ENCODE measurements around the gene CCDC134.

The CCDC134 gene

GRCh38 chr22:41842996-41843970 is 42.8 kb downstream of the CCDC134 start:
- DNase-seq (ENCODE audit: low read depth) = no peak
- no peak for TF ChIP-seq CTCF (conservative IDR thresholded peaks at IDR 0.05; ENCODE audit: low read length)
- H3K4me3 ChIP-seq (ENCODE audit: low read length) = no peak overlapping the region

DNA sequence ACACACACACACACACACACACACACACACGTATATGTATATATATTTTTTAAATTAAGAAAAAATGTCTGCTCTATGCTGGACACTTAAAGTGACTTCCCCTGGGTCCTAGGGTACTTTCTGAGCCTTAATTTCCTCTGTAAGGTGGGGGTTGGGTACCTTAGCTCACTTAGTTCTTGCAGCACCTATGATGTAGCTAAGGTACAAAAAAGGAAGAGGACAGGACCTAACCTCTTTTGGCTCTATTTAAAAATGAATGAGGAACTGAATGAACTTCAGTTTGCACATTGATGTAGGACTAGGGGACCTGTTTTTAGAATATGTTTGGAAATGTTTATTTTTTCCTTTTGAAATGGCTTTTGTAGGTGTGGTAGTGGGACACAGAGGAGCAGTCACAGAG is 43.6 kb downstream of the CCDC134 start:
- no peak for TF ChIP-seq CTCF (conservative IDR thresholded peaks at IDR 0.05; ENCODE audit: low read length)
- DNase-seq (ENCODE audit: low read depth) = no peak
- no peak overlapping the region for H3K4me3 ChIP-seq (ENCODE audit: low read length)

- no peak overlapping the region for H3K4me3 ChIP-seq (ENCODE audit: low read length)
- no peak for DNase-seq (ENCODE audit: low read depth)
- TF ChIP-seq CTCF (conservative IDR thresholded peaks at IDR 0.05; ENCODE audit: low read length) = no peak
These were observed 44.0 kb downstream of the CCDC134 start for GRCh38 chr22:41844513-41844912.

DNA sequence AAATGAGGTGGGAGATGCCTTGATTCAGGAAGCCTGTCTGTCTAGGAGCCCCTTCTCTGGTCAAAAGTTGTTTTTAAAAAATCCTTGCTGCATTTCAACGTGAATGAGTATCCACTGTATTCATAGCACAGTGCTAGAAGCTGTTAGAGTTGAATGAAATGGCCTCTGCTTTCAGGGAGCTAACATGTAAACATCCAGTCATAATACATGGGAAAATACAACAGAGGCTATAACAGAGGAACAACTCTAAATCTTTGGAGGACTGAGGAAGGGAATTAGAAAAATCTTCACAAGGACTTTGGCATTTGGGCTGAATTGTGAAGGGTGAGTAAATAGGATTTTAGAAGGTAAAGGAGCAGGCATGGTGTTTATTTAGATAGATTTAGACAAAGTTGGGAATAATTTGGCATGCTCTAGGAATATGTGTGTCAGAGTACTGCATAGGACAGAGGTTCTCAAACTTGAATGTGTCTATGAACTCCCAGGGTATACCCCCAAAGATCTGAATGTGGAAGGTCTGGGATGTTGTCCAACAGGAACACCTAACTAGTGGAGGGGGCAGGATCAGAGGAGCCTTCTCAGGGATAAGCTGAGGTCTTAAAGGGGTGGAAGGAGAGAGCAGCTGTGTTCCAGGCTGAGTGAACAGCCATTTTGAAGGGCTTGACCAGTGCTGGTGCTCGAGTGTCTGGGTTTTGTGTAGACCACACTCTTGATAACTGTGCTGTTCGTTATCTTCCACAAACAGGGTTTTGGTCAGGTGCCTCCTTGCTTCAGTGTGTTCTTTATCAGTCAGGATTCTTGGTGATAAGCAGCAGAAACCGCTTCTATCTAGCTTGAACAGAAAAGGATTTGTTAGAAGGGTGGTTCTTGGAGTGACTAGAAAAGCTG is 45.1 kb downstream of the CCDC134 start:
- DNase-seq (ENCODE audit: low read depth) = no peak
- TF ChIP-seq CTCF (conservative IDR thresholded peaks at IDR 0.05; ENCODE audit: low read length) = no peak
- no peak overlapping the region for H3K4me3 ChIP-seq (ENCODE audit: low read length)

DNA sequence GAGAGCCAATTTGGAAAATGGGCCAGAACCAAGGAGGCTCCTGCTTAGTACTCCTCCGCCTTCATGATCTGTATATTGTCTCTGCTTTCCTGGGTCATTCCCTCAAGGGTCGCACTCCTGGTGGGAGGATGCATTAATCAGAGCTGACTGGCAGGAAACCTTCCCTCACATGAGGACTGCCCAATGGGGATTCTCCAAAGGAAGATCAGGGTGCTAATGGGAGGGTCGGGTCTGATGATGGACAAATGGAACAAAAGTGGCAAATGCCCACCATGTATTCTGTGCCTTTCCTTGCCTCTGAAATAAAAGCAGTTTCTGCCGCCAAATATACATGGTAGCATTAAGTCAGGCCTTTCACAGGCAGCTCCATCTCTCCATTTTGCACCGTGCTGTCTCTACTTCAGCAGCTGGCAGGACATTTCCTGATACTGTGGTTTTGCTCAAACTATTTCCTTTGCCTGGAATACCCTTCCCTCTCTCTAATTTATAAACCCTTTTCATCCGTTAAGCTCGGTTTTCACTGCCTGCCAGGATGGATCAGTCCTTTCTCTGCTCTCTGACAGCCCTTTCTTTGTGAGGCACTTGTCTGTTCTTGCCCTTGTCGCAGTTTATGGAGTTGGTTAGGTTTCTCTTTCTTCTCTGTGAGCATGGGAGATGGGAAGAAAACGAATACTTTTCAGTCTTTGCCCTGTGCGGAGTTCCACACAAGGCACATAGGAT is 45.9 kb downstream of the CCDC134 start:
- no peak overlapping the region for H3K4me3 ChIP-seq (ENCODE audit: low read length)
- TF ChIP-seq CTCF (conservative IDR thresholded peaks at IDR 0.05; ENCODE audit: low read length) = no peak
- no peak for DNase-seq (ENCODE audit: low read depth)

DNA sequence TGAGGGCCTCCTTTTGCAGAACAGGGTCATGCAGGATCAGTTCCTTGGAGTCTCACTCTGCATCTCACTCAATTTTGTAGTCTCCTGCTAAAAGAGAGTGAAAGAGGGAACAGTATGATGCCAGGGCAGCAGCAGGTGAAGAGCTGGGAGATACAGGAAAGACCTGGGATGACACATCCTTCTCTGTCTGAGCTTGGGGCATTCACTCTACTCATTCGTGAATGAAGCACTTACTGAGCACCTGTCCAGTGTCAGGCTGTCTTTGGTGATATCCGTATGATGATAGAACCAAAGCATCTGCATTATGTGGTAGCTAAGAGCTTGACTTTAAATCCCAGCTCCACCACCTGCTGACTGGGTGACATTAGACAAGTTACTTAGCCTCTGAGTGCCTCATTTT is 46.8 kb downstream of the CCDC134 start:
- DNase-seq (ENCODE audit: low read depth) = no peak
- TF ChIP-seq CTCF (conservative IDR thresholded peaks at IDR 0.05; ENCODE audit: low read length) = no peak
- H3K4me3 ChIP-seq (ENCODE audit: low read length) = no peak overlapping the region

All from AG10803 (cell line).